GM19099 (cell line): ENCODE data around the gene DRAP1.

Experiments
- POLR2A ChIP-seq: IDR thresholded peaks from 3 replicates; pipeline ENCODE4 v1.6.1; 2011; ENCODE audit warnings: low read depth; ENCODE audit not compliant: insufficient read length; ENCODE audit errors: extremely low read depth

The DRAP1 gene

GRCh38 chr11:65883058-65883761, 36.0 kb upstream of the DRAP1 start:
- TF ChIP-seq POLR2A, result no peak

DNA sequence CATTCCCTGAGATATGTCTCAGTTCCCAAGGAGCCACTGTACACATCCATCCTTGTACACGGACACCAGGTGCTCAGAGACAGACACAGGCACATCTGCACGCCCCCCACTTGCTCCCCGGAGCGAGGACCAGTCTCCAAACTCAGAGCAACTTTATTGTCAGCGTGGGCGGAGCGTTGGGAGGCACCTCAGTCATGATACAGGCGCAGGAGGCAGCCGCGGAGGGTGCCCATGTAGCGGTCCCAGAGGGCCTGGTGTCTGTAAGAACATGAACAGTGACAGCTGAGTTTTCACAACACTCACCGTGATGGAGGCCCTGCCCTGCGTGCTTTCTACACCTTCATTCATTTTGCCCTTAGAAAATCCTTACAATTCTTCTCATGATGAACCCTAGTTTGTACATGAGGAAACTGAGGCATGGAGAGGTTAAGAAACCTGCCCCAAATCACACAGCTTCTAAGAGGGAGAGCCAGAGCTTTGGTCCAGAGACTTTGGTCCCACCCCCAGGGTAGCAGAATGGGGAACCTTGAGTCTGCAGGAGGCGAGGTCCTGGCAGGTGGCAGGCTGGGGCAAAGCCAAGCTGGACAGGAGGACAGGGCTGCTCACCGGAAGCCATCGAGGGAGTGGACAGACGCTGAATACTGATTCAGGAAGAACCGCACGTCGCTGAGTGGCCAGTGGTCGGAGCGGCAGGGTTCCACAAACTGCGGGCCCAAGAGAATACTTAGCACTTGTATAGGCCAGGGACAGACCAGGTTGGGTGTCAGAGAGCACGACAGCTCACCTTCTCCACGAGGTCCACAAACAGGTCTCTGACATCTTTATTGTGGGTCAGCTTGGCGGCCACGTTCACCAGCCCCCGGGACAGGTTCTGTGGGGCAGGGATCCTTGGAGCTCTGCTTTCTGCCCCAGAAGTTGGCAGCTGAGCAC, 35.2 kb upstream of the DRAP1 start:
- no peak for TF ChIP-seq POLR2A

GRCh38 chr11:65884716-65885092, 34.5 kb upstream of the DRAP1 start:
- TF ChIP-seq POLR2A, result no peak

DNA sequence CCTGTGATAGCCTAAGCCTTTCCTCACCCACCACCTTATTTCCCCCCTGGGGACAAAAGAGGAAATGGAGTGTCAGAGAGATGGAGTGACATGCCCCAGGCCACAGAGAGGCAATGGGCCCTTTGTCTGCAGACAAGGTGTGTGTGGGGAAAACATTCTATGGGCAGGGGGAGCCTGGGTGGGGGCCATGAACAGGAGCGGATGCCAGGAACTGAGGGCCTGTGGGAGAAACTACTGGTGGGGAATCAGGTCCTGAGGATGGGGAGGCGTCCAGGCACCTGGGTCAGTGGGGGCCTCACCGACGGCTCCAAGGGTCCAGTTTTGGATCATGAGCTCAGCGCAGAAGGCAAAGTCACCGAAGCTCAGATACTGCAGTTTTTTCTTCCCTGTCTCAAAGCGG, 34.0 kb upstream of the DRAP1 start:
- TF ChIP-seq POLR2A, result no peak

- TF ChIP-seq POLR2A, result no peak
Observed at GRCh38 chr11:65885808-65886536, 33.3 kb upstream of the DRAP1 start.

- TF ChIP-seq POLR2A, result no peak
Observed at GRCh38 chr11:65886826-65887722, 32.2 kb upstream of the DRAP1 start.

- TF ChIP-seq POLR2A, result no peak
Observed at GRCh38 chr11:65887723-65888162, 31.5 kb upstream of the DRAP1 start.

- TF ChIP-seq POLR2A, result peak; percentile 94
Observed at GRCh38 chr11:65888163-65888814, 30.9 kb upstream of the DRAP1 start, which contains the start of gene FIBP. Gene FIBP (minus strand): TSS chr11:65888471. CDS start chr11:65888418, 53 bp downstream.

DNA sequence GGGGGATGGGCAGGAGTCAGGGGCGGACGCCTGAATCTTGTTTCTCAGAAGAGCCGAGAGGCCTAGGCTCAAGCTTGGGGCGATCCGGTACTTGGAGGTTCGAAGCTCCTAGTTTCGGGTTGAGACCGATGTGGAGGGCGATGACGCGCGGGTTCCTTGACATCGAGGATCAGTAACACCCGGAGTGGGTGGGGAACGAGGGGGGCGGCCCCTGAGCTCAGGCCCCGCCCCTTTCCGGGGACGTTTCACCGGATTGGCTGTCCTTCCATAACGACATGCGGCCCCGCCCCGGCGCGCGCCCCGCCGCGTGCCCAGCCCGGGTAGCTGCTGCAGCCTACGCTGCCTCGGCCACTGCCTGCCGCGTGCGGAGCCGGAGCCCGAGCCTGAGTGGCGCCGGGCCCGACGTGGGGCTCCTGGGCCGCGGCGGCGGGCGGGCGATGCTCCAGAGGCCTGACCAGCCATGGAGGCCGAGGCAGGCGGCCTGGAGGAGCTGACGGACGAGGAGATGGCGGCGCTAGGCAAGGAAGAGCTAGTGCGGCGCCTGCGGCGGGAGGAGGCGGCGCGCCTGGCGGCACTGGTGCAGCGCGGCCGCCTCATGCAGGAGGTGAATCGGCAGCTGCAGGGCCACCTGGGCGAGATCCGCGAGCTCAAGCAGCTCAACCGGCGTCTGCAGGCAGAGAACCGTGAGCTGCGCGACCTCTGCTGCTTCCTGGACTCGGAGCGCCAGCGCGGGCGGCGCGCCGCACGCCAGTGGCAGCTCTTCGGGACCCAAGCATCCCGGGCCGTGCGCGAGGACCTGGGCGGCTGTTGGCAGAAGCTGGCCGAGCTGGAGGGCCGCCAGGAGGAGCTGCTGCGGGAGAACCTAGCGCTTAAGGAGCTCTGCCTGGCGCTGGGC, 28.7 kb upstream of the DRAP1 start, which contains the start of gene CCDC85B:
Gene CCDC85B, plus strand, starts transcription at position 350 of the 895 bp plus-strand sequence. Its CDS starts 111 bp downstream, at position 461.
- peak; percentile 98 for TF ChIP-seq POLR2A

DNA sequence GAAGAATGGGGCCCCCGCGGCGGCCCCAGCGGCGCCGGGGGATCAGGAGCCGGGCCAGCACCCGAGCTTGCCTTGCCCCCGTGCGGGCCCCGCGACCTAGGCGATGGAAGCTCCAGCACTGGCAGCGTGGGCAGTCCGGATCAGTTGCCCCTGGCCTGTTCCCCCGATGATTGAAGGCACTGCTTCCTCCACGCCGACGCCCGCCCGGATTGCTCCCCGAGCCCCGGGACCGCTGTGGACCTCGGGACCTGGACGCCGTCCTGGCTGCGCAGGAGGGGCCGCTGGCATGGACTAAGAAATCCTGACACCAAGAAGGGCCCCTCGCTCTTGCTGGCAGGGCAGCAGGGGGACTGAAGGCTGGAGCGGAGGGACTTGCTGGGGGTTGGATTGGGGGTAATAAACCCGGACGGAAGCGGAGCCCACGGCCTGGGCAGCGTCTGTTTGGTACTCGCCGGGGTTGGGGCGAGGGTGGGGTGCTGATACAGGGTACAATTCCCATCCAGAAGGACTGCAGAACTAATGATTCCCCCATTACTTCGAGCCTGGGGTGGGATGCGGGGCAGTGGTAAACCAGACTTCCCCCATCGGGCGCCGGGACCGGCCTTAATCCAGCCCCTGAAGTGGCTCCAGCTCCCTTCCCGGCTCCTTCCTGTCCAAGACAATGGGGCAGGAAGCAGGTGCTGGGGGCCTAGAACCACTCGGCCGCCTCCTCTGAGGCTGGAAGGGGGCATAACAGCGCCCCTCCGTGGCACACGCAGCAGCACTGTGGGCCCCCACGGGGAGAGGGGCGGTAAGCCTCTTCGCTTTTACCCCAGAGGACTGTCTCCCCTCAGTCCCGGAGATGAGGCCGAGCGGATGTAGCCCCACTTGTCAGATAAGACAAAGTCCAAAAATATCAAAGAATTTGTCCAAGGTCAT, 27.7 kb upstream of the DRAP1 start:
- peak; percentile 16 for TF ChIP-seq POLR2A

- TF ChIP-seq POLR2A, result no peak
Observed at GRCh38 chr11:65892661-65893317, 26.4 kb upstream of the DRAP1 start.
